HepG2 (cell line): ENCODE data around the gene AK2. TPM values are rescaled to one million over a fixed set of nuclear protein-coding genes. Genes with fewer than 3 reads are reported as not detected.
A peak's percentile ranks its signal among the peaks of the same experiment; 100 is the strongest.

ENCODE experiments used
- AFF4 ChIP-seq: sonication (generic); formaldehyde crosslinking; IDR thresholded peaks from 2 replicates; pipeline ENCODE4 v1.4.0; 2020; ENCODE audit warnings: missing genetic modification reagents
- CBFB ChIP-seq: sonication (generic); formaldehyde crosslinking; IDR thresholded peaks from 2 replicates; pipeline ENCODE4 v1.4.0; 2020; ENCODE audit warnings: missing genetic modification reagents
- HDAC1 ChIP-seq: sonication (generic); formaldehyde crosslinking; IDR thresholded peaks from 2 replicates; pipeline ENCODE4 v1.5.1; 2020; ENCODE audit warnings: mild to moderate bottlenecking, missing genetic modification reagents
- HNRNPK ChIP-seq: fragments of 200-400 bp; formaldehyde crosslinking; IDR thresholded peaks from 2 replicates; pipeline ENCODE4 v1.6.1; 2018; ENCODE audit warnings: low read length, low read depth, moderate library complexity, mild to moderate bottlenecking; ENCODE audit not compliant: poor library complexity, severe bottlenecking
- MIER2 ChIP-seq: IDR thresholded peaks from 2 replicates; pipeline ENCODE4 v1.6.1; 2016; ENCODE audit warnings: missing biosample characterization, missing genetic modification reagents
- MYC ChIP-seq: sonication (generic); formaldehyde crosslinking; IDR thresholded peaks from 2 replicates; pipeline ENCODE4 v1.9.0; 2021; ENCODE audit warnings: missing genetic modification reagents, borderline replicate concordance
- PPARG ChIP-seq: conservative IDR thresholded peaks from 2 replicates; pipeline ENCODE4 v1.6.1; 2016; ENCODE audit warnings: missing biosample characterization, missing genetic modification reagents
- RARA ChIP-seq: IDR thresholded peaks from 2 replicates; pipeline ENCODE4 v1.6.1; 2016; ENCODE audit warnings: missing genetic modification reagents, missing compliant biosample characterization
- SKIL ChIP-seq: sonication (generic); formaldehyde crosslinking; IDR thresholded peaks from 2 replicates; pipeline ENCODE4 v1.8.0; 2022; ENCODE audit warnings: missing genetic modification reagents, mild to moderate bottlenecking, moderate library complexity, borderline replicate concordance
- ZBTB7B ChIP-seq: sonication (generic); formaldehyde crosslinking; IDR thresholded peaks from 2 replicates; pipeline ENCODE4 v1.4.0; 2020; ENCODE audit warnings: missing genetic modification reagents
- ZIK1 ChIP-seq: sonication (generic); formaldehyde crosslinking; IDR thresholded peaks from 2 replicates; pipeline ENCODE4 v1.5.0; 2020; ENCODE audit warnings: mild to moderate bottlenecking, low read depth, missing genetic modification reagents, borderline replicate concordance
- ZNF281 ChIP-seq: sonication (generic); formaldehyde crosslinking; IDR thresholded peaks from 2 replicates; pipeline ENCODE4 v1.4.0; 2020; ENCODE audit warnings: missing genetic modification reagents, borderline replicate concordance
- ZNF503 ChIP-seq: sonication (generic); formaldehyde crosslinking; IDR thresholded peaks from 2 replicates; pipeline ENCODE4 v1.4.0; 2020; ENCODE audit warnings: missing genetic modification reagents
- ZNF776 ChIP-seq: sonication (generic); formaldehyde crosslinking; IDR thresholded peaks from 2 replicates; pipeline ENCODE4 v1.4.0; 2020; ENCODE audit warnings: mild to moderate bottlenecking, missing genetic modification reagents
- polyA plus RNA-seq, 8 experiments: library from polyadenylated mRNA; depleted of rRNA in 3 of 8; stranded (reverse) in 7 of 8; unstranded in 1 of 8; fragments of >200 nt; fragmentation: Illumina TruSeq in 4 of 8; extraction: Trizol in 4 of 8; gene quantifications; 2 replicates each; pipeline versions ENCODE4 v1.2.1 to v1.2.3, GENCODE V29; 2011 to 2016; ENCODE audit warnings: low read depth in 4 of 8, missing spikeins in 1 of 8, mixed read lengths in 1 of 8; ENCODE audit not compliant: insufficient read depth in 1 of 8
- total RNA-seq, 5 experiments: library from RNA; depleted of rRNA; stranded (reverse); fragments of >200 nt; fragmentation: Illumina TruSeq; extraction: Trizol; gene quantifications; 2 replicates each; pipeline ENCODE4 v1.2.3, GENCODE V29; 2016; ENCODE audit warnings: low read depth in 1 of 5
- TF ChIP-seq, protein P1 (sequence below): conservative IDR thresholded peaks from 2 replicates; pipeline ENCODE4 v1.6.1; 2018; ENCODE audit warnings: missing genetic modification reagents

Gene AK2
- total and polyA plus RNA-seq, 2 of the 13 experiments (the other 11 are each of a cell fraction or from before 2014, with no cell fraction given), result 170 to 188 TPM

GRCh38 chr1:32964461-32965250, 72.0 kb downstream of the AK2 start, which contains the start of gene RNF19B (continued):
- TF ChIP-seq SKIL (CRISPR knock-in tag) (no peak; the same call in 1 of the 2 replicates), RARA (CRISPR knock-in tag) (0 out of 2 replicates have a peak, but pooled peaks have one; percentile 26), AFF4 (CRISPR knock-in tag) (no peak), ZNF776 (CRISPR knock-in tag) (peak; percentile 45; the same call in 1 of the 2 replicates), HNRNPK (no peak), ZNF281 (no peak), ZIK1 (CRISPR knock-in tag) (no peak), PPARG (peak; percentile 40; the same call in 1 of the 2 replicates), ZBTB7B (CRISPR knock-in tag) (no peak), ZNF503 (CRISPR knock-in tag) (peak; percentile 76), MIER2 (CRISPR knock-in tag) (peak; percentile 47; the same call in 1 of the 2 replicates), HDAC1 (CRISPR knock-in tag) (no peak; the same call in 1 of the 2 replicates), CBFB (CRISPR knock-in tag) (peak; percentile 22; the same call in 1 of the 2 replicates), MYC (CRISPR knock-in tag) (no peak; the same call in 1 of the 2 replicates)
- TF ChIP-seq, protein P1, sequence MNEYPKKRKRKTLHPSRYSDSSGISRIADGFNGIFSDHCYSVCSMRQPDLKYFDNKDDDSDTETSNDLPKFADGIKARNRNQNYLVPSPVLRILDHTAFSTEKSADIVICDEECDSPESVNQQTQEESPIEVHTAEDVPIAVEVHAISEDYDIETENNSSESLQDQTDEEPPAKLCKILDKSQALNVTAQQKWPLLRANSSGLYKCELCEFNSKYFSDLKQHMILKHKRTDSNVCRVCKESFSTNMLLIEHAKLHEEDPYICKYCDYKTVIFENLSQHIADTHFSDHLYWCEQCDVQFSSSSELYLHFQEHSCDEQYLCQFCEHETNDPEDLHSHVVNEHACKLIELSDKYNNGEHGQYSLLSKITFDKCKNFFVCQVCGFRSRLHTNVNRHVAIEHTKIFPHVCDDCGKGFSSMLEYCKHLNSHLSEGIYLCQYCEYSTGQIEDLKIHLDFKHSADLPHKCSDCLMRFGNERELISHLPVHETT (CRISPR knock-in tag), result peak; percentile 44; the same call in 1 of the 2 replicates
